HG02588 (cell line): ENCODE data around the gene CARS1.

Source experiments
- ATAC-seq: cut with Tn5 transposase; IDR thresholded peaks from one replicate; pipeline ENCODE4 v1.9.1; 2021; ENCODE audit warnings: mild to moderate bottlenecking, moderate library complexity; ENCODE audit not compliant: unreplicated experiment

CARS1 gene

DNA sequence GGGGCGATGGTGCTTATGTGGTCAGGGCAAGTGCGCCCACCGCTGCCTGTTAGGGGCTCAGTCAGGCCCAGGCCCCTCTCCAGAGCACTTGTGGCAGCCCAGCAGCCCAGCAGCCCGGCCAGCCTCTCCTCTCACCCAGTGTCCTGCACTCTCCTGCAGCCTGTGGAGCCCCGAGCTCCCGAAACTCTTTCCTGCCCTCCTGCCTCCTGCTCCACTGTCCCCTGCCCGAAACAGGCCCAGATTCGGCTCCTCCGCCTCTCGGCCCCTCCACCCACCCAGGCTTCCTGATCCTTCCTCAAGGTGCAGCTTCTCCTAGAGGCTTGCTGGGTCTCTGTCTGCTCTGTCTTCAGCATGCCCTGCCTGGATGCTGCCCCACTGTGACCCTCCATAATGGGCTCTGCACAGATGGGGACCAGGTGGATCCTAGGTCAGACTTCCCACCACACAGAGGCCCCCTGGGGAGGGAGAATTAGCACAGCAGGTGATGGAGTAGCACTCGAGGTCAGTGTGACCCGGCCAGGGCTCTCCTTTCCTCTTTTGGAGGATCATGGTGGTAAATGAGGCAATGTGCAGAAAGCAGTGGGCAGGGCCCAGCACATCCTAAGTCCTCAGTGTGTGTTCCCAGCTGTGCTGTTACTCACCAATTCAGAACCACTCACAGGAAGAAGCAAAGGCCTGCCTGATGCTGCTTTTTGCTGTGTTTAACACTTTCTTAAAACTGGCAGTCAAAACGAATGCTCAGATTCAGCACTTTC is 46.5 kb downstream of the CARS1 start:
- no peak for ATAC-seq

DNA sequence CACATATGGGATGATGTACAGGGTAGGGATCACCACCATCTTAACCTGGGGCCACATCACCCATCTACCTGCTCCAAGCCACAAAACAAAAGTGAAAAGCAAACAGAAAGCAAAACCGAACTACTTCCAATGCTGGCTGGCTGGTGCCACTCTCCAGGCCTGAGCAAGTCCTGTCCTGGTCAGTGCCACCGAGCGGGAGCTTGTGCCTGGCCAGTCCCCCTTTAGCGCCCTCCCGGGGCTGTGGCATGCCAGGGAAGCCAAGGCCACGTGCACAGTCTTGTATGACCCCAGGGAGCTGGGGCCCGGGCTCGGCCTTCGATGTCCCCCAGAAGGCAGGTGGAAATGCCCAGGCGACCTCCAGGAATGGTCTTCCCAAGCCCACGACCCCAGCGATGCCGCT is 47.2 kb downstream of the CARS1 start:
- no peak for ATAC-seq

DNA sequence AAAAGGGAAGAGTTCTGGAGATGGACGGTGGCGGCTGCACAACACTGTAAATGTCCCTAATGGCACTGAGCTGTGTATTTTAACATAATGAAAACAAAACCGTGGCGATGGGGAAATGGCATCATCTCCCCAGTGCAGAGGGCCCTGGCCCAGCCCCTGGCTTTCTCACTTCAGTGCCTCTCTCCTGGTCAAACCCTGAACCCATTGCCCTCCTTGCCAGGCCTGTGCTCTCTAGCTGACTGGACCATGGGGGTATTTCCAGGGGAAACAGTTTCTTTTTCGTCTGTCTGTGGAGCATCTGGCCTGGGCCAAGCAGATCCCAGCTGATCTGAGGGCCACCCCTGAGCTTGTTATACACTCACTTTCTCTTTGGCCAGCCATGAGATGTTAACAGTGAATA is 47.7 kb downstream of the CARS1 start:
- ATAC-seq = no peak

DNA sequence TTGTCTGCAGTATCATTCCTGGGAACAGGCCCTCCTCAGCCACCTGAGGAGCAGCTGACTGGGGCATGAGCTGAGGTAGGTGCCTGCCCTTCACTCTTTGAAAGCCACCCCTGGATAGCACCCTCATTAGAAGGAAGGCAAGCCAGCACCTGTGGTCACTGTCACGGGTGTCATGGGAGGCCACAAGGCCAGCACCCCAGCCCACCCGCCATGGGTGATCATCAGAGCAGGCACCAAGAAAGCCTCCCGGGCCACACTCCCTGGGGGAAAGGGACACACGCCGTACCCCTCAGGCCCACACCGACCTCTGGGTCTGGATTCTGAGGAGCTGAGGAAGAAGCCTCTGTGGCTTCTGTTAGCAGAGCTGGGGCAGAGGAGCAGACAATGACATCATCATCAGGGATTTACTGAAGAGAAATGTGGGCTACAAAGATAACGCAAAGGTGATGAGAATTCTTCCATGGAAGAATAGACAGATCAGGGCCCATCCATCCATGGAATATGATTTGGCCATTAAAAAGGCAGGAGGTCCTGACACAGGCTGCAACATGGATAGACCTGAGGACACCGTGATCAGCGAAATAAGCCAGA is 48.4 kb downstream of the CARS1 start:
- no peak for ATAC-seq

DNA sequence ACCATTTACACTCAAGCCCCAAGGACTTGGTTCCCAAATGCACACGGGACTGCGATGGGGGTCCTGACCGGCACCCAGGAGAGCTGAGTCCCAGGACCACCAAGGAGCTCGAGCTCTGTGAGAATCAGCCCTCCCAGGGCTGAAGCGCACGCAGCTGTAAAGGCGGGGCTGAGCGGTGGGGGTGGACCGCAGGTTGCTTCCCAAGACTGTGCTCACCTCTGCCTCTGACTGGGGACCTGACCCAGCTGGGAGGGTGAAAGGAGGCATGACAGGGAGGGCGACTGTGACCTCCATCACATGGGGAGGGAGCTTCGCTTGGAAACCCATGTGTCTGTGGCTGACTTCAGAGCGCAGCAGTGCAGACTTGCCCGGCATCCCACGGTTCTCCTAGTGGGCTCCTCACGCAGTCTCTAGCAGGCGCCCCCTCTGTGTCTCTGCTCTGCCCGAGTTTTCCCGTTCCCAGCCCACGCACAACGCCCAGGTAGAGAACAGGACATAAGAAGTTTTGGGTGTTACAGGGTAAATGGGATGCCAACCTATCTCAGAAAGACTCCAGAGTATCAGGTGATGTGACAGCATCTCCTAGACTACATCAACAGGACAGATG is 49.7 kb downstream of the CARS1 start:
- no peak for ATAC-seq

DNA sequence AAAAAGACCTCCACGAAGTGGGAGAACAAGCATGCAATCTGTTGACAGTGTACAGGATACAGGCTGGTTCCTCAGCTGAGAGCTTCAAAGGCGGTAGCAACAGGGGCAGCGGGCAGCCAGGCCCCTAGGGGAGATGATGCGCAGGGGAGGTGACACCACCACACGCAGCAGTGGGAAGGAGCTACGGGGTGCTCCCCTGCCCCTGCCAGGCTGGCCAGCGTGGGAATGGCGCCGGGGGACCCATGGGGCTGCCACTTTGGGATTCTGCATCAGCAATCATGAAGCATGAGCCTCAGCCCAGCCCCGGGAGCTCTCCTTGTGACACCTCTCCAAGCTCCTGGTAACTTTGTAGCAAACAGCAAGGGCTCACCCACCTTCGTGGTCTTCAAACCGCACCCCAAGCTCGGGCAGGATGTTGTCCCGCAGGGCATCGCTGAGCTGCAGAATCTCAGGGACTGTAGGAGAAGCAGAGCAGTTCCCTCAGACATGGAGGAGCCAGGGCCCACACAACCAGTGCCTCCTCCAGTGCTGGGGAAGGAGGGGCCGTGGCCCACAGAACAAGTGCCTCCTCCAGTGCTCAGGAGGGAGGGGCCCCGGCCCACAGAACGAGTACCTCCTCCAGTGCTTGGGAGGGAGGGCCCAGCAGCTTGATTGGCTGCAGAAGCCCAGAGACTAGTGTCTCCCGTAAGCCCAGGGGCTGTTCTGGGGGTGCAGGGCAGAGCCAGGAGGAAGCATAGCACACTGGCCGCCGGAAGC is 50.5 kb downstream of the CARS1 start:
- no peak for ATAC-seq

DNA sequence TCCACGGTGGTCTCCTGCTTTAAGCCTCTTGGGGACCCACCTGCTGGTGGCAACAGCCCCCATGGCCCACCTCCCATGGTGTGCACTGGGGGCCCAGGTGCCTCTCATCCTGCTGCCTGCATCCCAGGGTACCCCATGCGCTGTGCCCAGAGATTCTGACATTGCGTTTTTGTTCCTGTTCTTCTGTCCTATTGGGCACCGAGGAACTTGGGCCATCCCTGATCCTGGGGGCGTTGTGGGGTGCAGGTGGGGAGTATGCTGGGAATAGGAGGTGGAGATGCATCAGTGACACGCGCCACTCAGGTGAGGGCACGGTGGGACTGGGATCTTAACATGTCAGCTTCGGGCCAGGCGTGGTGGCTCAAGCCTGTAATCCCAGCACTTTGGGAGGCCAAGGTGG is 52.7 kb downstream of the CARS1 start:
- no peak for ATAC-seq

DNA sequence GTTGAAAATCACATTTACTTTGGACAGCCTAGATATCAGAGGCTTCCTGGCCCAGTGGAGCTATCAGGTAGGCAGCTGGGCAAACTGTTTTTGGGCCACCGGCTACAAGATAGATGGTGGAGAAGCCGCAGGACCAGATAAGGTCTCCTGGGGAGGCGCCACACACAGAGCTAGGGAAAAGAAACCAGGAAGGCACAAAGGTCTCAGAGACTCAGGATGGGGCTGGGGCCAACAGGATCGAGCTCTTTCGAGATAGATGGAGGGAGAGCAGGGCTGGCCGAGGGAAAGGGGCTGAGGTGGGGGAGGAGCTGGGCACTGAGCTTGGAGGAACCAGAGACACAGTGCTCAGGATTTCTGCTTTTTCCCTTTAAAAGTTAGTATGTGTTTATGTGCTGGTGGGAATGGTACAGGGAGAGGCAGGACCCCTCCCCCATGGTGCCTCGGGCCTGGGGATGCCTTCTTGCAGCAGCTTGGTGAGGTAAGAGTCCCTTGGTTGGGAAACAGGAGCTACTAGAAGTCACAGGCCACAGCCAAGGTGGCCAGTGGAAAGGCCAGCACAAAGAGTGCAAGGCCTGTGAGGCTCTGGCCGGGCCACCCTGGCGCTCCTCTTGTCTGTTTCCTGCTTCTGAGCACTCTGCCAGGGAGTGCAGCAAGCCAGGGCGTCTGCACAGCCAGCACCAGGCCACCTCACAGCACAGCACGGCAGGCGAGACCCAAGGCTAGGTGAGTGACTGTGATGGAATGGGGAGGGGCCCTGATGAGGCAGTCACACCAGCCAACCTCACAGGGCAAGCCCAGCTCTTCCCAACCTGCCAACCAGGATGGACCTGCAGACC is 53.6 kb downstream of the CARS1 start:
- no peak for ATAC-seq

DNA sequence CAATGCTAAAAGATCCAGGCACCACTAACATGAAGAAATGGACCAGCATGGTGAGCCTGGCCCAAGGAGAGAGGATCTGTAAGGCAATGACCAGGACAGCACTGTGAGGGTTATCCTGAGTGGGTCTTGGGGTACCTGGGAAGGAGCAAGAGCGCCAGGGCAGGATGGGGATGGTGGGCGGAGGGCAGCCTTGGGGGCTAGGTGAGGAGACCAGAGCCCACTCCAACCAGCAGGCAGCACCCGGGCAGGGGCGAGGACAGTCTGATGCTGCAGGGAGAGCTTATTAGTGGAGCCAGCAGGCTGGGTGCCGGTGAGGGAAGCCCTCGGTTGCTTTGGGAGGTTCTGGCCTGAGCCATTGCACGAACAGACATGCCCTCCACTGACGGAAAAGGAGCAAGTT is 54.4 kb downstream of the CARS1 start:
- no peak for ATAC-seq

DNA sequence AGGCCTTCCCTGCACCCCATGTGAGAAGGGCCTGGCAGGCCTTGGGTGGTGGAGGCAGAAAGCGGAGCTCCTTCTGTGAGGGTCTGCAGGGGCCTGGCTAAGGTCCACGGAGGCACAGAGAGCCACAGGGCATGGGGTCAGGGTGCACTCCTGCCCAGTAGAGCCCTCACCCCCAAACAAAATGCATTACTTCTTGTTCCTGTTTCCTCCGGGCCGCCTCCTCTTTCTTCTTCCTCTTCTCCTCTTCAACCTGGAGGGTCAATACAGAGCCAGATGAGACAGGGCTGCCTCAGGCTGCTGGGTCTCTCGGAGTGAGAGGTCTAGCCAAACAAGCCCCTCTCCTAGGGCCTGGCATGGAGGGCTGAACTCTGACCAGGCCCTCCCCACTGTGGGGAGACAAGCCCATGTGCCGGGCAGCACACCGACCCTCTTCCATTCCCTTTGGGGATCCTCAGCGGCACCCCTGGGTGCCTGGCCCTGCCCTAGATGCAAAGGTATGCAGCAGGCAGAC is 54.8 kb downstream of the CARS1 start:
- ATAC-seq = no peak

DNA sequence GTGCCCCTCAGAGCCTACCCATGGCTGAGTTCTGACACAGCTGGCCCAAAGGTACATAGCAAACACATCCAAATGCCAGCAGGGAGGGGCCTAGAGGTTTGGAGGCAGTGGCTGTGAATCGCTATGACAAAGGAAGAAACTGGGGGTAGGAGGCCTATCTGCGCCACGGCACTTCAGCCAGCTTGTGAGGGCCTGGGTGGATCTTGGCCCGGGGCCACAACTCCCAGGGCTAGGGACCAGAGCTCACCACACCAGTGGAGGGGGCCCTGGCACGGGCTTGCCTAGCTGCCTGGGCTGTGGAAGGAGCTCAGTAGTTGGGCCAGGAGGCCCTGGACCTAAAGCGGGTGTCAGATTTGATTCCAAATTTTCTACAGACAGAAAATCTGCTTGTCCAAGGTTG is 55.7 kb downstream of the CARS1 start:
- ATAC-seq = no peak

DNA sequence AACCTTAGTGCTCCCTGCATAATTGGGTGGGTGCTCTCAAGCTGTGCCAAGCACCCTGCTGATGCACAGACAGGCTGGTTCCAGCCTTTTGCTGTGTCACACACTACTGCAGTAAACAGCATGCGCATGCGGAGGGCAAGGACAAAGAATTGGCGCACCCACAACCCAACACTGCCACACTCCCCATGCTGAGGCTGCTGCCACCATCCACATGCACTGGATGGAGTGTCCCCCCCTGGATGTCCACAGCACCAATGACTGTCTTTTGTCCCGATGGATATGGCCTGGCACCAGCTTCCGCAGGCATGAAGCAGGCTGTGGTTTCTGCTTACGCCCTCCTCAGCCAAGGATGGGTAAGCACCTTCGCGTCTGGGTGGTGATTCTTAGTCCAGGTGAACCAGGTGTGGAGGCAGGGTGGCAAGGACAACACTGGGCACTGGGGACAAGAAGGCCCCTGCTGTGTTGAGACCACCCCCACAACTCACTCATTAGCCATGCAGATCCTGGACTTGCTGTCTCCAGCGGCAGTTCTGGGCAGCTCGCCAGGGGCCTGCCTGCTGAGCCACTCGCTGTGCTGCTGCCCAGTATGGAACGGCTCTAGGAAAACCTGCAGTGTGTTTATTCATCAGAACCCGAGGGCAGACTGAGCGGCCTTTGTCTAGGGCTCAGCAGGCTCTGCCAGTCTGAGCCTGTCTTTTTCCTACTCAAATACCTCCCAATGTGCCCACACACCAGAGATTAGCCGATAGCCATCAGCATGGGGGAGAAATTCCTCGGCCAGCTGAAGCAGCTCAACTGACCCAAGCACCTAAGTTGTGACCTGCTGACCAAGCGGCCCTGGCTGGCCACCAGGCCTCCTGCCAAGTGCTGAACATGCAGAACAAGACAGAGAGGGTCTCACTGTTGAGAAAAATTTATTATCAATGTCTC is 56.9 kb downstream of the CARS1 start:
- ATAC-seq = no peak

DNA sequence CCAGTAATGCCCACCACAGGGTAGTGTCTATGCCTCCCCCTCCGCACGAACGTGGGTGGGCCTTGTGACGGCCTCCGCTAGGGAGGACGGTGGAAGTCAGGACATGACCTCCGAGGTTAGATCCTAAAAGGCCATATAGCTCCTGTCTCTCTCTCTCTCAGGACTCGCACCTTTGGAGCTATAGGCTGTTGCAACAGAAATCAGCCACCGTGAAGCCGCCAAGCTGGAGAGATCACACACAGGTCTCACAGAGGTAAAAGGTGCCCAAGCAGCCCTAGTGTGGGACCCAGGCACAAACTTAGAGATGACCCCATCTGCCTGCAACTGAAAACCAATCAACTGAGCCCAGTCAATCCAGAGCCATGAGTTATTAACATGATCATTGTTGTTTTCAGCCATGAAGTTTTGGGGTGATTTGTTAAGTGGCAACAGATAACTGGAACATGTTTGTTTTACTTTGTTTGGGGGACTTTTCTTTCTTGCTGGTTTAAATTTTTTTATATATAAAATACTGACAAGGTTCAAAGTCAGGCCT is 57.7 kb downstream of the CARS1 start:
- no peak for ATAC-seq

DNA sequence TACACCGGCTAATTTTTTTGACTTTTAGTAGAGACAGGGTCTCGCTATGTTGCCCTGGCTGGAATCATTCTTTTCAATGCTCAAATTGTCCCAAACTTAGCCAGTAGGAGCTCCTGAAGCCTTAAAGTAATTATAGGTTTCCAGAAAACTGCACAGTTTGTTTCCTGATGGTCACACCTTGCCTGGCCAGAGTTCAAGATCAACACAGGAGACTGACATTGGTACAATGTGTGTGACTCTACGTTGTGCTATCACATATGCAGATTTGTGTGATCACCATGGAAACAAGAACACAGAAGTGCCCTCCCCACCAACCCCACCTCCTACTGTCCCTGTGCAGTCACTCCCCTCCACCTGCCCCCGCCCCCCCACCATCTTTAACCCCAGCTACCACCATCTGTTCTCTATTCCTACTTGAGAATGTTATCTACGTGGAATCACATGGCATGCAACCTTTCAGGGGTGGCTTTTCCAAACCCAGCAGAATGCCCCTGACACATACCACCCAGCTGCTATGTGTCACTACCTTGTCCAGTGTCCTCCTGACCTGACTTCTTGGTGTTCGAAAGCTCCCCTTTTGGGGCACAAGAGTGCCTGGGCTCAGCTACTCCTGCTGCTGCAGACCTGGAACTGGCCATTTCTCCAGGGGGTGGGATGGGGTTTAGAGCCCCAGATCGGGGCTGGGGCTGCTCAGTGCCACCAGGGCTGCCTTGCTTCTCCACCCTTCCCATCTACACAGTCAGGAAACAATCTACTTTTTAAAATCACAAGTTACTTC is 59.0 kb downstream of the CARS1 start:
- ATAC-seq = no peak

DNA sequence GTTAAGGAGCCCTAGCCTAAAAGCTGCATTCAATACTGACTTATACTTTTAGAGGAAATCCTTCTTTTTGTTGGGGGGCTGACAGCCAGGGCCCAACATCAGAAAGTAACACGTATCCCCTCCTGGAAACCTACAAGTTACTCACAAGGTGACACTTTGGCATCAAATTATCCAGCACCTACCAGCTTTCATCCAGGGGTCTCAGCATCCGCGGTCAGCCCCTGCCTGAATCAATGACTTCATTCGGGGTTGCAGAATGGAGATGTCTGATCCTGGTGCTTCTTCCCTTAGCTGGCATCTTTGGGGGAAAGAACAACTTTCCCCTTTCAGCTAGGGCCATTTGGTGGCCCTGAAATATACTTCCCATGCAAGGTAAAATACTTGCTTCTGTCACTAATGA is 59.8 kb downstream of the CARS1 start:
- no peak for ATAC-seq

DNA sequence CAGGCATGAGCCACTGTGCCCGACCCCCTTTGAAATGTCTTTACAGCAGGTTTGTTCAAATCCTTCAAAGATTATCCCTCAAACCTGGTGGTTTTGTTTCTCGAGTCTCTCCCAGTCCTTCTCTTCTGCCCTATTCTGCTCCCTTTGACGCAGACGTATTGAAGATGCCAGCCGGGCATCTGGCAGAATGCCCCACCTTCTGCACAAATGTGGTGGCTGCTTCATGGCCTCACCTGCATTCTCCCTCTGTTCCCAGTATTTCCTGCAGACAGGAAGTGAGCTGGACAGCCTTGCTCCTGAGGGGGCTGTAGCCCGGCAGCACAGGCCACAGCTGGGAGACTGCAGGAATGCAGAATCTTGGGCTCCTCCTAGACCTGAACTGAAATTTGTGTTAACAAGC is 60.2 kb downstream of the CARS1 start:
- no peak for ATAC-seq

DNA sequence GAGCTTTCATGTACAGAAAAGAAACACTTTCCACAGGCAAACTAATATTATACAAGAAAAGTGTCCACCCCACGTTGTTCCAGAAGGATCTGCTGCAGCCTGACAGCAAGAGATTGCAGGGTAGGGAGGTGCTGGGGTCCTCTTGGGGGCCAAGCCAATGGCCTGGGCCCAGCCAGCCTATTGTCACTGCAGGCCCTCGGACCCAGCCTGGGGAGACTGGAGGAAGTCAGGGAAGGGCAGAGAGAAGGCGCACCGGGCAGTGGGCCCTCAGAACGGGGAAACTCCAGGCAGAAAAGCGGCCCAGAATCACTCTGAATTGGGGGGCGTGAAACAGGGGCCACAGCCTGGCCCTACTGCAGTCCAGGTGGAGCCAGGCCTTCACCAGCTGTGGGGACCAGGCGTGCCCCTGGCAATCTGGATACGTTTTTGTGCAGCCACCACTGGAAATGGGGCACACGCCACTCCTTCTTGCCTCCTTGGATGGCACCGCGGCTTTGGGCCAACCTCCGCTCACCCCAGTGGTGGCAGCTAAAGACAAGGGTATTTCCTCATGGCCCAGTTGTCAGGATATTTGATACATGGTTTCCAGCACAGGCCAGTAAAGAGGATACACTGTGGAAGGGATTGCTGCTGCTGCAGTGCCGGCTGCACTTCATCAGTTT is 61.2 kb downstream of the CARS1 start:
- ATAC-seq = no peak

DNA sequence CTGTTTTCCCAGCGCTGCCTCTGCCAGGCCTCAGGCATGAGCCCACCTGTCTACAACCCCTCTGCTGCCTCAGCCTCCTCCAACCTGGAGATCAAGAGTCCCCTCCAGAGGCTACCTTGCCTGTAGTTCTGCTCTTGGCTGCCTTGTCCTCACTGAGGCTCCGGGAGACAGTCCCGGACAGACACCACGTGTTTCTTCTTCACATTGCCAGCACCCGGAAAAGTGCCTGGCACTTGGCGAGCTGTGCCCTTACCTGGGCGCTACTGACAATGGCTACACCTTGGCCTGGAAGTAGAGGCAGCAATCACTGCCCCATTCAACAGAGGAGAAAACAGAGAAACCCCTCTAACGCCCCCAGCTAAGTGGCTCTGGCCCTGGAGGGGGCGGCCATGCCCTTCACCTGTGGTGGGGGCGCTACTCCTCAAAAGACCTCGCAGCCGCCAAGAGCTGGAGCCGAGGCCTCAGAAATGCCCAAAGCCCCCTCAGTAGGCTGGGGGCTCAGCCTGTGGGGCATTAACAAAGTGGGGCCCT is 62.1 kb downstream of the CARS1 start:
- ATAC-seq = no peak
